Measurements from ENCODE around the gene FBXO34. TPM values are rescaled to one million over a fixed set of nuclear protein-coding genes. Genes with fewer than 3 reads are reported as not detected.
"Not testable (repeated sequence)": the region's sequence is repeated elsewhere in the genome, so short reads cannot be mapped to it uniquely, and the experiment has no call there.

The FBXO34 gene
- total RNA-seq, 1 donor from 2014 or later, result 17.9 TPM

- DNase-seq (ENCODE audit: low spot score), result no peak
Observed at GRCh38 chr14:55309761-55310365, 38.6 kb downstream of the FBXO34 start.

GRCh38 chr14:55312379-55313030 lies 41.3 kb downstream of the FBXO34 start:
- not testable (repeated sequence) for DNase-seq (ENCODE audit: low spot score)

- DNase-seq (ENCODE audit: low spot score), result no peak
Observed at GRCh38 chr14:55313480-55313879, 42.3 kb downstream of the FBXO34 start.

- no peak for DNase-seq (ENCODE audit: low spot score)
Observed at GRCh38 chr14:55314449-55314848, 43.2 kb downstream of the FBXO34 start.

DNA sequence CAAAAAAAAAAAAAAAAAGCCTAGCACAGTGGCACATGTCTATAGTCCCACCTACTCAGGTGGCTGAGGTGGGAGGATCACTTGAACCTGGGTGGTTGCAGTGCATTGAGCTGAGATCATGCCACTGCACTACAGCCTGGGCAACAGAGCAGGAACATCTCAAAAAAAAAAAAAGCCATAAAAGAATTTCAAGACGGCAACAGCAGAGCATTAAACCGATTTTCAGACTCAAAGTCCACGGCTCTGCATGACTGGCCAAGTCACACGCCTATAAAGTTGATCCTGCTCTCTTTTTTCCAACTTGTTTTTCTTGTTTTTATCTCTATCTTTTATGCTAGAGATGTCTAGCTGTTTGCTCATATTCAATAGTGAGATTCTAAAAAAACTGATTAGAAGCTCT lies 45.3 kb downstream of the FBXO34 start:
- no peak for DNase-seq (ENCODE audit: low spot score)

DNA sequence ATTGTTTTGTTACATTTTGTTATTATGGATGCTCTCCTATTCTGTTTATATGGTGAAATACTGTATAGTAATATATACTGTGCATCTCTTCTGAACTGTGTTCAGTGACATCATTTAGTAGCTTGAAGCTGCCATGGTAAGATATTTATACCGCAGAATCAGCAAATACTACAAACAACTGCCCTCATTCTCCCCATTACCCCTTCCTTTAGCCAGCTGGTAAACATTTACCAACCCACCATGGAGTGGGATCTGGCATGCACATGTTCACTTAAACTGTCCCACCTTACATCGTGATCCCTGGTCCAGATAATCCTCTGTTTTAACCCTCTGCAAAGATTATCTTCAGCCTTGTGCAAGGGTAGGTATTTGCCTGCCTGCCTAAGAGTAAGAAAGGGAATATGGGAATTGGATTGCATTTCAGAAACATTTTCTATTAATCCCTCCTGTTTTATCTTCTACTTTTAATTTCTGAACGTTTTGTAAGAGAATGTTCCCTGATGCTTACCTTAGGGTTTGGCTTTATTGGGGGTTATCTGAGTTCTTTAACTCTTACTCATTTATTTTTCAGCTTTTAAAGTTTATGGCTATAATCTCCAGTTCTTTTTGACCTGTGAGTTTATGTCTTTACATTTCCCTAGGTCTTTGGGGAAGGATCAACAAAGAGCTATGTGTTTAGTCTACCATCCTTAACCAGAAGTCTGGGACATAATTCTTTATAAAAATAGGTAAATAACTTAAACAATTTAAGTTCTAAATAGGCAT lies 46.5 kb downstream of the FBXO34 start:
- DNase-seq (ENCODE audit: low spot score), result no peak

- DNase-seq (ENCODE audit: low spot score), result no peak
Observed at GRCh38 chr14:55318694-55319093, 47.5 kb downstream of the FBXO34 start.

DNA sequence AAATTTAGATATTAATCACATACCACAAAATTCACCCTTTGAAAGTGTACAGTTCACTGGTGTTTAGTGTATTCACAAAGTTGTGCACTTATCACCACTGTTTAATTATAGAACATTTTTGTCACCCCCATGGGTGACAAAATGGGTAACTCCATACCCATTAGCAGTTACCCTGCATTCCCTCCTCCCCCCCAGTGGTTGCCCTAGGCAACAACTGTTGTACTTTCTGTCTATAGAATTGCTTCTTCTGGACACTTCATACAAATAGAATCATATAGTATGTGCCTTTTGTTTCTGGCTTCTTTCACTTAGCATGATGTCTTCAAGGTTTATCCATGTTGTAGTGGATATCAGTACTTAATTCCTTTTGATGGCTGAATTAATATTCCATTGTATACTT lies 52.7 kb downstream of the FBXO34 start:
- no peak for DNase-seq (ENCODE audit: low spot score)

GRCh38 chr14:55324812-55325211 lies 53.6 kb downstream of the FBXO34 start:
- no peak for DNase-seq (ENCODE audit: low spot score)

DNA sequence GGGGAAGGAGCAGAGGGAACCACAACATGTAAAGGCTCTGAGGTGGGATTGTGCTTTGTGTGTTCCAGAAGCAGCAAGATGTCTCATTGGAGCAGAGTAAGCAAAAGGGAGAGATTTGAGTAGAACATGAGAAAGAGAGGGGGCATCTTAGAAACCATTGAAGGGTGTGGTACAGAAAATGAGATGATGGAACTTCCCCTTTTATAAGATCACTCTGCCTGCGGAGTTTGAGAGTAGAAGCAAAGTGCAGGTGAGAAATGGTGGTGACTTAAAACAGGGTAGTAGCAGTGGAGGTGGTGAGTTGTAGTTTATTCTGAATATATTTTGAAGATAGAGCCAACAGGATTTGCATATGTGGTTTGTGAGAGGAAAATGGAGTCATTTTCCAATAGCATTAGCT lies 56.0 kb downstream of the FBXO34 start:
- no peak for DNase-seq (ENCODE audit: low spot score)

GRCh38 chr14:55328317-55328716 lies 57.1 kb downstream of the FBXO34 start:
- DNase-seq (ENCODE audit: low spot score), result no peak

DNA sequence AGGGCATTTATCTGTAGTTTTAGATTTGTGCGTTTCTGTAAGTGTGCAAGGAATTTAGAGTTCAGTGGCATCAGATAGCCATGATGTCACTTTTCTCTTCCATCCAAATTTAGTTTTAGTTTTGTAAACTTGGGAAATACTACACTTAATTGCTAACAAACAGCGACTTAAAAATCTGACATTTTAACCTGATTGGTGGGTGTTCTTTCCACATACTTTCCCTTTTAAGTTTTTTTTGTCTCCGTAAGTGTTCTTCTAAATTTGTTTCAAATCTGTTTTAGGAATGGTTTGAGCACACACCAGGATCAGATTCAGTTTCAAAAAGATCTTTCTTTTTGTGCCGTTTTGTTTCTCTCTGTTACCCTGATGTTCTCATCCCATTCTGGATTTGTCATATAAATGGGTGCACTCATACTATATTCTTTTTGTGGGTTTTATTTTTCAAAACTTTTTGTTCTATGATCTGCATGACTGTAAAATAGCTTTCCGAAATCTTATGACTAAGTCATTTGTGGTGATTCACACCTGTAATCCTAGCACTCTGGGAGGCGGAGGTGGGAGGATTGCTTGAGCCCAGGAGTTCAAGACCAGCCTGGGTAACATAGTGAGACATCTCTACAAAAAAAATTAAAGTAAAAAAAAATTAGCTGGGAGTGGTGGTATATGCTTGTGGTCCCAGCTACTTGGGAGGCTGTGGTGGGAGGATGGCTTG lies 58.9 kb downstream of the FBXO34 start:
- no peak for DNase-seq (ENCODE audit: low spot score)

GRCh38 chr14:55332654-55333570 lies 61.7 kb downstream of the FBXO34 start:
- no peak for DNase-seq (ENCODE audit: low spot score)

GRCh38 chr14:55333711-55334485 lies 62.7 kb downstream of the FBXO34 start:
- DNase-seq (ENCODE audit: low spot score), result no peak

DNA sequence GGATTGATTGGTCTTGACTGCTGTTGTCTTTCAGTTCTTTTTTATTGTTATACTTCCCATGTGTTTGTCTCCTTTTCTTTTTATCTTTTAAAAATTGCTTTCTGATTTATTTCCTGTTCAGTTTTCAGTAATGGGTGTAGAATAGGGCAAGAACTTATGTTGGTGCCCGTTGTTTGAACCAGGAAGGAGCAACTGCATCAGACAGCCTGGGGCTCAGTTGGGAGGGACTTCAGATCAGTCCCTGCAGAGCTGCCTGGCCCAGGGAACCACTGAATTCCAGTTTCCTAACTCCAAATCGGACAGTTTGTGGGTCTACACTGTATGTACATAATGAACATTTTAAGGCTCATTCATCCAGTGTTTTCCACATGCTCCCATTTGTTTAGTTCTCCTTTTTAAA lies 64.9 kb downstream of the FBXO34 start:
- no peak for DNase-seq (ENCODE audit: low spot score)

GRCh38 chr14:55336691-55337090 lies 65.5 kb downstream of the FBXO34 start:
- no peak for DNase-seq (ENCODE audit: low spot score)

DNA sequence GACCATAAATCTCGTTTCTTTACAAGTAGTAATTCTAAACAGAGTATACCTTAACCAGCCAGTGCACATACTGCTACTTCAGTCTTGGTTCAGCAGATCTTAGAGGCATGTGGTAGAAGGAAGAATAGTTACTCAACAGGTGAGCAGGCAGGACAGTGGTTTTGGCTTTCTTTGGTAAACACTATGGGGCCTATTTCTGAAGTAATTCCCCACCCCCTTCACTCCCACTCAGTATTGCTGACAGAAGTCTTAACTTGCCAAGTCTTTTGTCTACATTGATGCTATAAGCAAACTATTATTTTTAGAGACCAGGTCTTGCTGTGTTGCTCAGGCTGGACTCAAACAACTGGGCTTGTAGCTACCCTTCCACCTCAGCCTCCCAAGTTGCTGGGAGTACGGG lies 68.5 kb downstream of the FBXO34 start:
- no peak for DNase-seq (ENCODE audit: low spot score)

DNA sequence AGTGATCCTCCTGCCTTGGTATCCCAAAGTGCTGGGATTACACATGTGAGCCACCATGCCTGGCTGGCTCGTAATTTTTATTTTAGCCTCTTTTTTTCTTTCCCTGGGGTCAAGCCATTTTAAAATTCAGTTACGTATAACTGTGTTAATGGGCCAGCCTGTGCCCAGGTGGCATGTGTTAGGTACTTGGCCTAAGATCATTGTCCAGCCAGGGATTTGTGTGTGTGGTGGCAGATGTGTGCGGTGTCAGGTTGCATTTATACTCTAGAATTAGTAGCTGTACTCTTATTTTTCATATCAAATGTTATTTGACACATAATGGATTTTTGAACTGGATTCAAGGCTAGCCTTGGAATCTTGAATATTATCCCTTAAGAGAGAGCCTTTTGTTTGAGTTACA lies 69.3 kb downstream of the FBXO34 start:
- no peak for DNase-seq (ENCODE audit: low spot score)

- DNase-seq (ENCODE audit: low spot score), result no peak
Observed at GRCh38 chr14:55341781-55342180, 70.6 kb downstream of the FBXO34 start.

DNA sequence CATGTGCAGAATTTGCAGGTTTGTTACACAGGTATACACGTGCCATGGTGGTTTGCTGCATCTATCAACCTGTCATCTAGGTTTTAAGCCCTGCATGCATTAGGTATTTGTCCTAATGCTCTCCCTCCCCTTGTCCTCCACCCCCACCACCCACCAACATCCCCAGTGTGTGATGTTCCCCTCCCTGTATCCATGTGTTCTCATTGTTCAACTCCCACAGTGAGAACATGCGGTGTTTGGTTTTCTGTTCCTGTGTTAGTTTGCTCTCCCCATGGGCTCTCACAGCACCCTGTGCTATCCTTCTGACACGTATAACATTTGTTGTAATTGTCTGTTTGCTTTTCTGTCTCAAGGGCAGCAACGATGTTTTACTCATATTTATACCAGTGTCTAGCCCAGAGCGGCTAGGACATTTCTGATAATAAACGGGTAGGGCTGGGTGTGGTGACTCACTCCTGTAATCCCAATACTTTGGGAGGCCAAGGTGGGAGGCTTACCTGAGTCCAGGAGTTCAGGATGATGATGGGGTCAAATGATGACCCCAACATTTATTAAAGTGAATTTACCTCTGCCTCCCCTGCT lies 73.5 kb downstream of the FBXO34 start:
- not testable (repeated sequence) for DNase-seq (ENCODE audit: low spot score)
